HG03095 (cell line): ENCODE results near the gene ADGRL3.

Experiments used
- ATAC-seq: cut with Tn5 transposase; IDR thresholded peaks from one replicate; pipeline ENCODE4 v1.9.1; 2021; ENCODE audit warnings: moderate library complexity; ENCODE audit not compliant: unreplicated experiment

ADGRL3 gene

DNA sequence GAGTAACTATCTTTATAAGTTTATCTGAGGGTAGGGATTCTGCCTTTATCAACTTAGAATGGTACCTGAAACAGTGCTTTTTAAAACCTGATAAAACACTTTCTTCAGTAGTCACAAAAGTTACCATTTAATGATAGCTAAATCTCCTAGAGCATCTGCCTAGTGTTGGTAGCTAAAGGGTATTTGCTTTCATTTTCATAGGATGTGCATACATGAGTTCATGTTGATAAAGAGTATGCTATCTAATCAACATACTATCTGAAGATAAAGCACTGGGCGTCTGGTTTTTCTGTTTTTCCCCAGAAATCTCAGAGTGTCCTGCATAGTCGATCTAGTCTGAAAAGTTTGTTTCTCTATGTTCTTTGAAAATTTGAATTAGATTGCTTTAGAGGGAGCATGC lies 75.1 kb downstream of the ADGRL3 start:
- no peak for ATAC-seq

DNA sequence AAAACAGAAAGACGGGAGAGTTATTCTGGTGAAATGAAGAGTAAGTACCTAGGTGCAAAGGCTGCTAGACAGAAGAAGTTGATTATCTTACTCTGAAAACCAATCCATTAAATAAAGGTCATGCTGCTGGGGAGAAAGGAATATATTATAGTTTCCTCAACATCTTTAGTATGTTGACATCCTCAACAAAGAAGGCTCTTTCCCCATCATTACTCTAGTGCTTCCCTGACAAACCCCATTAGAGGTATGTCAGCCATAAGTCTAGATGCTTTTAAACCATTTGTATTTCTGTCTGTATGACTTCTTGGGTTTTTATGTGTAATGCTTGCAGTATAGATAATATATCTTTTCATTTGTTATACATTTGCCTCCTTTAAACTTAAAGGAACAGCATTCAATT lies 75.9 kb downstream of the ADGRL3 start:
- no peak for ATAC-seq

DNA sequence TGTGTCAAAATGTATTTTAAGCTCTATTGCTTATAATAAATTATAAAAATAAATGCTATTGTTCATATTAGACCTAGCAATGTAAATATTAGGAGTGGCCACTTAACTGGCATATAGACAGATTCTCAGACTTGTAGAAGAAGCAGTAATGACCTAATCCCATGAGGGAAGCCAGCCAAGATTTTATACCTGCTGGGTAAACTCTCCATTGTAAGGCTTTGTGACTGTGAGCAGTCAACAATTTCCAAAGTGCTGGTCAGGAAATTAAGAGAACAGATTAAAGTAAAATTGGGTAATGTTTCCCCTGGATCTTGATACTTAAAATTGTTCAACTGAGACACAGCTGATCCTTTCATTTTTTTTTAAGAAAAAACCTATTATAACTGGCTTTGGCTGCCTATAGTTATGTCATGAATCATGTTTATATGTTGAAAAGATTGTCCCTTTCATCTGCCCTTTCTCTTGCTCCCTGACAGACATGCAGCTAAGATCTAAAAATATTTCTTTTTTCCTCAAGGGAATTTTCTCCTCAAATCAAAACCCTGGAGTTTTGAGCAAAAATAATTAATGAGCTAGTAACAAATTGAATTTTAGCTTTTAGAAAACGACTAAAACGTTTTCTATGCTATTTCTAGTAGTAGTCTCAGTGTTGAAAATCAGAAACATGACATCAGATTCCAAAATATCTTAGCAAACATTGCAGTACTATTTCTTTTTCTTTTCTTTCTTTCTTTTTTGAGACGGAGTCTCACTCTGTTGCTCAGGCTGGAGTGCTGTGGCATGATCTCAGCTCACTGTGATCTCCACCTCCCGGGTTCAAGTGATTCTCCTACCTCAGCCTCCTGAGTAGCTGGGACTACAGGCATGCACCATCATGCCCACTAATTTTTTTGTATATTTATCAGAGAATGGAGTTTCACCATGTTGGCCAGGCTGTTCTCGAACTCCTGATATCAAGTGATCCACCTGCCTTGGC lies 77.9 kb downstream of the ADGRL3 start:
- no peak for ATAC-seq

DNA sequence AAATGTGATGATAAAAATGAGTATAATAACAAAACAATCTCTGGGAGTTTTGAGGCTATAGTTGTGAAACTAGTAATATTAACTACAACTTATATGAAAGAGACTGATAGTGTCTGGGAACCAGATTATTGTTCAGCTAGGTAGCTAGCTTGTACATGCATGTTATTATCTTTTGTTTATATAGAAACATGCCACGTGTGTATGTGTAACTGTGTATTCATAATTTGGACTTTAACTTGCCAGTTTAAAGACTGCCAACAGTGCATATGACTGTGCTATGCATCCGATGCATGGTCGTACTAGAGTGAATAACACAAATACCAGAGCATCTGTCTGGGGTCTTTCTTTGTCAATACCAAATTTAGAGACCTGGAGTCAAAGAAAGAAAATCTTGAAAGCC lies 92.2 kb downstream of the ADGRL3 start:
- ATAC-seq = no peak

DNA sequence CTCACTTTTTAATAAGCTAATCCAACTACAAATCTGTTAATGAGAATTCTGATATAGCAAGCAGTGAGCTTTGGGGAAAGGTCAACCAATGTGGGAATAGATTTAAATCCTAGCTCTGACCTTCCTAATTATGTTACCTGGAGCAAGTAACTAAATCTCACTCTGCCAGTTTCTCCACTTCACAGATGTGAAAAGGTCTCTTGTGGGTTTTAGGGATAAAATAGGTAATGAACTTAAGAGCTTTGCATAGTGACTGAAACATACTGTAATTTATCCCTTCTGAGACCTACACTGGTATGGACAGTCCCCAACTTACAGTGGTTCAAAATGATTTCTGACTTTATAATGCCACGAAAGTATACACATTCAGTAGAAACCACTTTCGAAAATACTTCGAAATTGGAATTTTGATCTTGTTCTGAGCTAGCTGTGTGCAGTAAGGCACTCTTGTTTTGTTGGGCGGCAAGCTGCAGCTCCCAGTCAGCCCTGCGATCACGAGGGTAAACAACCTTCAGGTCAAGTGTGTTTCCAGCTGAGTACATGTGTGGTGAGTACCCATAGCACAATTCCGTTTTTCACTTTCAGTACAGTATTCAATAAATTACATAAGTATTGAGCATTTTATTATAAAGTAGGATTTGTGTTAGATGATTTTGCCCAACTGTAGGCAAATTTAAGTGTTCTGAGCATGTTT lies 93.7 kb downstream of the ADGRL3 start:
- no peak for ATAC-seq

DNA sequence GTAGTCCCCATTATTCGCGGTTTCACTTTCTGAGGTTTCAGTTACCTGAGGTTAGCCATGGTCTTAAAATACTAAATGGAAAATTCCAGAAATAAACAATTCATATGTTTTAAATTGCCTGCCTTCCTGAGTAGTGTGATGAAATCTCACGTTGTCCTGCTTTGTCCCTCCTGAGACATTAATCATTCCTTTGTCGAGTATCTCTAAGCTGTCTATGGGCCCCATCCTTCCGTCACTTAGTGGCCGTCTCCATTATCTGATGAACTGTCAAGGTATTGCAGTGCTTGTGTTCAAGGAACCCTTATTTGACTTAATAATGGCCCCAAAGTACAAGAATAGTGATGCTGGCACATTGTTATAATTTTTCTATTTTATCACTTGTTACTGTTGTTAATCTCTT lies 94.8 kb downstream of the ADGRL3 start:
- no peak for ATAC-seq

DNA sequence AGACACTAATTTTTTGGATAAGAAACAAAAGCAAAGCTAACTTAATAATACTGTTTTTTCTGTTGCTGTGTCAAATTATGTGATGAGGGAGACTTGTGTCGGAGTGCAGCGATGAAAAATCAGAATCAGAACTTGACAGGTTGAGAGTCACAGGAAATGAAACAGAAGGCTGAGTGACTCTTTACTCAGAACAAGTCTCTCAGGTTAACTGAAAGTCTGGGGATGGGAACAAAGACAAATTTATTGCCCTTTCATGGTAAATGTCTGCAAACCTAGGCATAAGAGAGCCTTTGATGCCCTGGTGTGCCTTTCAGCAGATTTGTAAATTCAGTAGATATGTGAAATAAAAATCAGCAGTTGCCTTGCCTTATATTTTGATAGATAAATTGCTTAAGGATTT lies 96.0 kb downstream of the ADGRL3 start:
- no peak for ATAC-seq

DNA sequence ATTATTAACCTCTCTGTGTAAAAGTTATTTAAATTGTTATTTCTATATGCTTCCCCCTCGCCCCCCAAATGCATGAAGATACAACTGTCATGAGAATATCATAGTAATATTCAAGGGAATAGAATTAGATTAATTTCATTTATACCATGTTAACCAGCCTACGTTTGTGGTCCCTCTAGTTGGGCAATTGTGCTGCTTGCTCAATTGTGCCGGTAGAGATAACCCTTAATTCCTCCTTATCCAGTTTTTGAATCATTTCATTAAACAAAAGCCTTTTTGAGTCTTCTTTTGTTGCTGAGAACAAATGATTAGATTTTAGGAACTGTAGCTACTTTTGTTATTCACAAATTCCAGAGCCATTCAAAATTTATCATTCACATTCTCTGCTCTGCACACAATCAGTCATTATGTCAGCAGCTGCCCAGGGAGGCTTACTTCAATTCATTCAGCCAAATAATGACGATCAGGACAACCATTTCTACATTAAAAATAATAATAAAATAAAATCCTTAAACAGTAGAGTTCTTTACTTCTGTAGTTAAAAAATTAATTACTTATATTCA lies 98.1 kb downstream of the ADGRL3 start:
- ATAC-seq = no peak

DNA sequence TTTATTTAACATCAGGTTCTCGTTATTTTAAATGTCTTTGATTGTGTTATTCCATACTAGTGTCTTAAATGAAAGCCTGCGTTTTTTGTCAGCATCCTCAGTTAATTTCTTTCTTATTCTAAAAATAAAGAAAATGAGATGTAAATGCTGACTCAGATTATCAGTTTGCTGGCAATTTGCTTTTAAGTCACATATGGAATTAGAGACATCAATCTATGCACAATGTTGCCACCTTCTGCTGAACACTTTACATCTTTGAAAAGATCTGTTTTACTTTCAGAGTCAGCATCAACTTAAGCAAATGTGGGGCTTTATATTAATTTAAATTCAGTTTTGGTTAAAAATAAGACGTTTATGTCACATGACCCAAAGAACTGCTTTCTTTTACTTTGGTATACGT lies 99.2 kb downstream of the ADGRL3 start:
- ATAC-seq = no peak

DNA sequence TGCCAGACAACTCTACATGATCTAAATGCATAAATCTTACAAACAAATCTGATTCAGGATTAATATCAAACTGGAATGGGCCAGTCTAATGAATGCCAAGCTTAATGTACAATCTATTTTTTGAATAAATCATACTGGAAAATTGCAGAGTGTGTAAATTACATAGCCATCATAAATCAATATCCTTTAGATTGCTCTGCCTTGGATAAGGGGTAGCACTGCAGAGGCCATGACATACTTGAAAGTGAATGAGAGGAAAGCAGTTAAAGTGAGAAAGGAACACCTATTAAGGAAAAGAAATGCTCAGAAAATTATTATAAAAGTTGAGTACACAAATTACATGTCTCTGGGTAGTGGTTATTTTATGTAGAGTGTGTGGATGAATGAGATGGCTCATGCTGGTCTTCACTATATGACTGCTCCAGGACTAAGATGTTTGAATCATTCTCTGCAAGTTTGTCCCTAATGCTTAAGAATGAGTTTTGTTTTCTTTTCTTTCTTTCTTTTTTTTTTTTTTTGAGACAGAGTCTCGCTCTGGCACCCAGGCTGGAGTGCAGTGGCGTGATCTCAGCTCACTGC lies 100.2 kb downstream of the ADGRL3 start:
- no peak for ATAC-seq

DNA sequence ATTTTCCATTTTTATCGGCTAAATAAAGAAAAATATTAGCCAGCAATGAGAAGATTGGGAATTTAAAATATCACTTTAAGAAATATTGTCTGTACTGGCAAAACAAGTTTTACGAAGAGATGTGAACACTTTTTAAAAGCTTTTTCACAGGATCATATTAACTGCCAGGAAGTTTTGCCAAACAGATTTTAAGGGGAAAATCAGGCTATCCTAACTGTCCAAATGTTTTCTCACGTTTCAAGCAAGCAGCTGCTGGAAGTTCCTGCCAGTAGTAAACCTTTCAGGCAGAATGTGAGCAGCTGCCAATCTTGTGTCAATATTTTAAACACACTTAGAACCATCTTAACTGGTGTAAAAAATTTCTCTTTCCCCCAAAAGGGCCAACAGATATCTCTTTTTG lies 101.1 kb downstream of the ADGRL3 start:
- no peak for ATAC-seq

DNA sequence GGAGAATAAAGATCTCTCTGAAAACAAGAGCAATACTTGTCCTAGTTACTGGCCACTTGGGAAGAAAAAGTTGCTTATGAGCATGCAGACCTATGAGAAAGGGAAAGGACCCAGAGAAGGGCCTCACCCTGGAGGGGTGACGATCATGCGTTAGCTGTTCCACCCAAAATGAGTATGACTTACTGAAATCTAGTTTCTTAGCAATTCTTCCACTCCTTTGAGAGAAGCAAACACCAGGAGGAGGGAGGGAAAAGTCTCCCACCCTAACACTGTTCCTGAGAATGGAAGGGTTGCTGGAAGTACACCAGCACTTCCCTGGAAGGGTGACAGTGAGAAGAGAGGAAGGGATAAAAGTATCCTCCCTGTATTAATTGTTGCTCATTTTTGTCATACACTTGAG lies 107.9 kb downstream of the ADGRL3 start:
- ATAC-seq = no peak

DNA sequence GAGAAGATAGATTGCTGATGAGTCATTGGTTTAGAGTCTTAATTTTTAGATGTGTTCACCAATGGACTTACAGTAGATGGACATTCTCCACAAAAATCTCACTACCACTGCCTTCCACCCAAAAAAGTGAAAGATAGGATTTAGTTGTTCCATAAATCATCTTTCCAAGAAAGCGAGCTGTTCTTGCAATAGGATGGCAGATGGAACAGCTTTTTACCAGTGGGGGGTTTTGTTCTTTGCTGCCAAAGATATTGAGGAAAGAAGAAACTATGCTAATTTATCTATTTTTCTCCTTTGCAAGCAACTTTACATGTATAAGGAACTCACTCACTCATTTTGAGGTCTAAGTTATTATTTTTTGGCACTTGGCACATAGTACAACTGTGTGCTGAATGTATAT lies 109.5 kb downstream of the ADGRL3 start:
- no peak for ATAC-seq

DNA sequence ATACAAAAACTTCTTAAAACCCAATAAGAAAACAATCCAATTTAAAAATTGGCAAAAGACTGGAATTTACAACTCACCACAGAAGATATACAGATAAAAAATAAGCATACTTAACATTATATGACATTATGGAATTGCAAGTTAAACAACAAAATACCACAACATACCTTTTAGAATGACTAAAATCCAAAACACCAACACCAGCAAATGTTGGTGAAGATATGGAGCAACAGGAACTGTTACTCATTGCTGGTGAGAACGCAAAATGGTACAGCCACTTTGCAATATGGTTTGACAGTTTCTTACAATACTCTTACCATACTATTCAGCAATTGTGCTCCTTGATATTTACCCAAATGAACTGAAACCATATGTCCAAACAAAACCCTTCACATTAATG lies 112.4 kb downstream of the ADGRL3 start:
- no peak for ATAC-seq

DNA sequence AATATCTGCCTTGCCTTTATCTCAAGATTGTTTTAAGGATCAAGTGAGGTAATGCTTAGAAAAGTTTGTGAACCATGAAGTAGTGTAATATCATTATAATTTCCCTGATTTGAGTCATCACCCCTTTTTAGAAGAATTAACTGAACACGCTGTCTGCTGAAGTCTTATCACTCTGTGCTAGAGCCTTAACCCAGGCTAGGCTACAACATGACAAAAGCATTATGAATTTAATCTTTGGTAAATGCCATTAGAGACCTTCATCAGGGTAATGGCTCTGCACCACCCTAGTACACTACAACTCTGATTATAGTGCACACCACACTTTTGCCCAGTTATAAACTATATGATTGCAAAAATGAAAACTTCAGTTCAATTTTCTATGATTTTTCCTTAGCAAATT lies 118.3 kb downstream of the ADGRL3 start:
- ATAC-seq = no peak

DNA sequence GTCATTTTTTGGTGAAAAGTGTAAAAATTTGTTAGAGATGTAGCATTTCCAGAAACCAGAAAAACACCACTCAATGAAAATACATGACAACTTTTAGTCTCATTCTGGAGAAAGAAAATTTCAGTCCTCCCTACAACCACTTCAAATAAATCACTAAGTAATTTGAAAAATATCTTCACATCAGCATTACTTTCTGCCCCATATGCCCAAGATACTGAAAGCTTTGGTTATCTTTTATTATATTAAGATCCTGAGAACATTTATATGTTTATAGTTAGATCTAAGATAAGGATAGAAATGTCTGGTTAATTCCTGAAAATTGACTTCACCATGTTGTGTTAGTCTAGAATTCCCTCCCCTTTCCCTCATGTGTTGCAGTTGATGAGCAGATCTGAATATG lies 119.0 kb downstream of the ADGRL3 start:
- no peak for ATAC-seq

DNA sequence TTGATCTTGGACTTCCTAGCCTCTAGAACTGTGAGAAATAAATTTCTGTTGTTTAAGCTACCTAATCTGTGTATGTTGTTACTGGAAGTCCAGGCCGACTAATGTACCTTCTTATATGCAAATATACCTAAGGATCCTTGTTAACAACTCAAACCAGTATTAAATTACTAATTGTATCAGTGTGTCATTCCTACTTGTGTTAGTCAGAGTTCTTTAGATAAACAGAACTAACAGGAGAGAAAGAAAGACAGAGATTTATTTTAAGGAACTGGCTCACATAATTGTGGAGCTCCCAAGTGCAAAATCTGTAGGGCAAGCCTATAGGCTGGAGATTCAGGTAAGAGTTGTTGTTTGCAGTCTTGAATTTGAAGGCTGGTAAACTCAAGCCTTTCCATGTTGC lies 120.0 kb downstream of the ADGRL3 start:
- ATAC-seq = no peak

DNA sequence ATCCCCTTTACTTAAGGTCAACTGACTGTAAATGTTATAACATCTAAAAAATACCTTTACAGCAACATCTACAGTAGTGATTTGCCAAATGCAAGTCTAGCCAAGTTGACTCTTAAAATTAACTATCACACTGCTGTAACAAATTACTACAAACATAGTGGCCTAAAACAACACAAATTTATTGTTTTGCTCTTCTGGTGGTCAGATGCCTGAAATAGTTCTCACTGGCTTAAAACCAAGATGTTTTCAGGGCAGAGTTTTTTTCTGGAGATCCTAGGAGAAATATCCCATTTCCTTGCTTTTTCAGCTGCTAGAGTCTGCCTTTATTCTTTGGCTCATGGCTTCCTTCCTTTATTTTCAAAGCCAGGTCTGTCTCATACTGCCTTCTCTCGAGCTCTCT lies 120.5 kb downstream of the ADGRL3 start:
- no peak for ATAC-seq

DNA sequence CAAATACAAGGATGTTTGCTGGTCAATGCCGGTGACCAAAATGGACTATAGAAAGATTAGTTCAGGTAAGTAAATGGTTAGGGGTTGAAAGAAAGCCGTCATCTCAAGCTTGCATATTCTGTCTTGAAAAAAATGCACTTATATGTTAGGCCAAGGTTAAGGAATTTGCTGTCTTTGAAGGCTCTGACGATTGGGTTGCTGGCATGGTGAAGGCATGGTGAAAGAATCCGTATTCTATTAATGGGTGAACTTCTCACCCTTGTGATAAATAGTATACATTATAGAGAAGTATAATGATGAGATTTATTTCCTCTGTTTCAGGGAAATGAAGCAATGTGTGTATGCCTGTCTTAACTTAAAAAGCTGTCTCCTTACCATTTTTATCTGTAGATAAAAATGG lies 132.6 kb downstream of the ADGRL3 start:
- no peak for ATAC-seq

DNA sequence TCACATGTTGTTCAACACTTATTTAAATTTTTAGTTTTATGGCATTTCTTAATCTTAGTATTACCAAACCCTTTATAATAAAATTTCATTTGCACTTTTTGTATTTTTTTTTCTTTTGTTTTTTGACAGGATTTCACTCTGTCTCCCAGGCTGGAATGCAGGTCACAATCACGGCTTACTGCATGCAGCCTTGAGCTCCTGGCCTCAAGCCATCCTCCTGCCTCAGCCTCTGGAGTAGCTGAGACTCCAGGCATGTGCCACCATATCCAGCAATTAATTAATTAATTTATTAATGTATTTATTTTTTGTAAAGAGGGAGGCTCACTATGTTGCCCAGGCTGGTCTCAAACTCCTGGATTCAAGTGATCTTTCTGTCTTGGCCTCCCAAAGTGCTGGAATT lies 133.4 kb downstream of the ADGRL3 start:
- ATAC-seq = no peak

DNA sequence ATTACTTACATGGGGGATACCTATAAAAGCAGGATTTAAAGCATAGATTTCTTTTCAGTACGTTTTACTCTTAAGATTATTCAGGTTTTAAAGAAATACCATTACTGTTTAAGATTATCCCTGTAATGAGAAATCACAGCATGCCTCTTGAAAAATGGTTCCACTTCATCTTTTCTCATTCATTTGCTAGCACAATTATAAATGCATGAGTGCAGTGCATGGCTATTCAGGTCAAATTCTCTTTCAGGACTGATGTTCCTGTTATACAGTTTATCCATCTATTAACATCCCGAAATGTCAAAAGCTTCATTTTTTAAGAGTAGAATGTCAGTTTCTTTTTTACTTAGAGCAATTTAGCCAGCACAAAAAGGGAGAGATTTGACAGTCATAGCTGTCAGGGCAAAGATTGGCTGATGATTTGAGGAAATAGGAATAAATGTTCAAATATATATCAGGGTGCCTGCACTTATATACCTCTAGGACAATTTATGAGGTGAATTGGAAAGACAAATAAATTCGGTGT lies 135.2 kb downstream of the ADGRL3 start:
- ATAC-seq = no peak
